ENCODE measurements around the gene ANAPC7. TPM values are rescaled to one million over a fixed set of nuclear protein-coding genes. Genes with fewer than 3 reads are reported as not detected.
"Not testable (repeated sequence)": the region's sequence is repeated elsewhere in the genome, so short reads cannot be mapped to it uniquely, and the experiment has no call there.

Gene ANAPC7
- total RNA-seq, 4 donors from 2014 or later: 28.4 to 42.0 (median 37.3) TPM

DNA sequence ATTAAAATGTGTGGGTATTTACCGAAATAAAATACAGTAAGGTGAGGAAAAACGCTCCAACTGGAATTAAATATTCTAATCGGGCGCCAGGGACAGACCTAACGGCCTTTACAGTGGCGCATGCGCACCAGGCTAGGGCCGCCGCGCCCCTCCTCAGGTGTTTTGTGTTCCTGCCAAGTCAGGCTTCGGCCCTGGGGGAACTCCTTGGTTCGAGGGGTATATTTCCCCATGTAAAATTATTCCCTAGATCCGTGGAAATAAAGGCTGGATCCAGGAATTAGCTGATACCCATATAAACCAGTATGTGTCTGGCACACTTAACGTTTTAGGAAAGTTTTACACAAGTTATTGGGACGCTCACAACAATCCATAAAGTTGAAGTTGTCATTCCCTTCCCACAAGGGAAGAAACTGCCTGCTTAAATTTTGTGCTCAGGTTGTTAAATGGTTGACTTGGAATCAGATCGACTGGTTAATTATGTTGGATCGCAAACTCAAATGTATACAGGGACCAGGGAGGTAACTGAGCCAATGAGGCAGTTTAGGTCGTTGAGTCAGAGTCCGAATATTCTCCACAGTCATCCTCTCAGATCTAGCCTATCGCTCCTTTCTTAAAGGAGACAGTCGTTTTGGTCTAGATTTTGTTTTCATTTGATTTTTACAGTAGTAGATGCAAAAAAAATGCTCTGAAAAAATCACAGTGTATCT is 621 bp upstream of the ANAPC7 start:
- WGBS, 2 donors: 12 to 15% methylated on average over 21 of the region's 21 CpGs
- H3K4me3 ChIP-seq (ENCODE audit: low read depth, poor library complexity, severe bottlenecking): peak overlapping the region; percentile 70
- TF ChIP-seq POLR2A (IDR thresholded peaks at IDR 0.05): no peak
- TF ChIP-seq, protein P1, sequence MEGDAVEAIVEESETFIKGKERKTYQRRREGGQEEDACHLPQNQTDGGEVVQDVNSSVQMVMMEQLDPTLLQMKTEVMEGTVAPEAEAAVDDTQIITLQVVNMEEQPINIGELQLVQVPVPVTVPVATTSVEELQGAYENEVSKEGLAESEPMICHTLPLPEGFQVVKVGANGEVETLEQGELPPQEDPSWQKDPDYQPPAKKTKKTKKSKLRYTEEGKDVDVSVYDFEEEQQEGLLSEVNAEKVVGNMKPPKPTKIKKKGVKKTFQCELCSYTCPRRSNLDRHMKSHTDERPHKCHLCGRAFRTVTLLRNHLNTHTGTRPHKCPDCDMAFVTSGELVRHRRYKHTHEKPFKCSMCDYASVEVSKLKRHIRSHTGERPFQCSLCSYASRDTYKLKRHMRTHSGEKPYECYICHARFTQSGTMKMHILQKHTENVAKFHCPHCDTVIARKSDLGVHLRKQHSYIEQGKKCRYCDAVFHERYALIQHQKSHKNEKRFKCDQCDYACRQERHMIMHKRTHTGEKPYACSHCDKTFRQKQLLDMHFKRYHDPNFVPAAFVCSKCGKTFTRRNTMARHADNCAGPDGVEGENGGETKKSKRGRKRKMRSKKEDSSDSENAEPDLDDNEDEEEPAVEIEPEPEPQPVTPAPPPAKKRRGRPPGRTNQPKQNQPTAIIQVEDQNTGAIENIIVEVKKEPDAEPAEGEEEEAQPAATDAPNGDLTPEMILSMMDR (IDR thresholded peaks at IDR 0.05): no peak
- peak; percentile 28 to 92 for DNase-seq (ENCODE audit: low spot score in 2 of 2)
- intact Hi-C loops (cut with DNase I; ENCODE audit: low total_unique reads): no loop called here

DNA sequence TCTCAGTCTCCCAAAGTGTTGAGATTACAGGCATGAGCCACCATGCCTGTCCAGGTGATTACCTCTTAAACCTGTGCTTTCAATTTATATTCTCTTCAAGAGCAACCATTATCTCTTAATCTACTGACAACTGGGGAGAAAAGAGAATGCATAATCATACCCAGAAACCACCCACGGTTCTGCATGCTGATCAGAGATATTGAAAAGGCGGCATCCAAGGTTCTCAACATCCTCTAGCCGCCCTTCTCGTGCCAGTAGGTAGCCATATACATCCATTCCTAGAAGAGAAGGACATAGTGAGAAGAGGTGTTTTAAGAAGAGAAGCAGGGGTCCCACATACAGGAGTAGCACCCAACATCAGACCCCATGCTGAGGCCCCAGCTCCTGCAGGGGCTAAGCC is 20.8 kb downstream of the ANAPC7 start:
- 76 to 89% methylated on average over 4 of the region's 4 CpGs for WGBS, 2 donors
- DNase-seq (ENCODE audit: low spot score in 2 of 2): no peak
- intact Hi-C loops (cut with DNase I; ENCODE audit: low total_unique reads): no loop called here
- no peak overlapping the region for H3K4me3 ChIP-seq (ENCODE audit: low read depth, poor library complexity, severe bottlenecking)
- TF ChIP-seq, protein P1 (IDR thresholded peaks at IDR 0.05): no peak
- TF ChIP-seq POLR2A (IDR thresholded peaks at IDR 0.05): no peak

DNA sequence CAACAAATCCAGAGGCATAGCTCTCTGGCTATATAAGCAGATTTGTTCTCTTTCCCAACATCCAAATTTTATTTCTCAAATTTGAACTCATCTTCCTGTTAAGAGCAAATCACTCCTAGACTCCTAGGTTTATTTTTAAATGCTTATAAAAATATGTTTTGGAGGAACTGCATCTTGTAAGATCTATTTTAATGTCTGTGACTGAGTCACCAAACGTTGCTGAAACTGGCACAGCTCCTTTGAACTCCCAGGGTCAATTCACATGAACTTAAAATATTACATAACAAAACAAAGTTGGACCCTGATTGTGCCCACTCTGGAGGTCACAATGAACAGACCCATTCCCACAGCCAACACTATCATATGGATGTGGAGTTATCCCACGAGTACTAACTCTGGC is 23.9 kb downstream of the ANAPC7 start:
- WGBS, 2 donors: 59 to 60% methylated on average over 2 of the region's 2 CpGs
- no peak for DNase-seq (ENCODE audit: low spot score in 2 of 2)
- no peak overlapping the region for H3K4me3 ChIP-seq (ENCODE audit: low read depth, poor library complexity, severe bottlenecking)
- TF ChIP-seq, protein P1 (IDR thresholded peaks at IDR 0.05): no peak
- TF ChIP-seq POLR2A (IDR thresholded peaks at IDR 0.05): no peak
- intact Hi-C loops (cut with DNase I; ENCODE audit: low total_unique reads): no loop called here

DNA sequence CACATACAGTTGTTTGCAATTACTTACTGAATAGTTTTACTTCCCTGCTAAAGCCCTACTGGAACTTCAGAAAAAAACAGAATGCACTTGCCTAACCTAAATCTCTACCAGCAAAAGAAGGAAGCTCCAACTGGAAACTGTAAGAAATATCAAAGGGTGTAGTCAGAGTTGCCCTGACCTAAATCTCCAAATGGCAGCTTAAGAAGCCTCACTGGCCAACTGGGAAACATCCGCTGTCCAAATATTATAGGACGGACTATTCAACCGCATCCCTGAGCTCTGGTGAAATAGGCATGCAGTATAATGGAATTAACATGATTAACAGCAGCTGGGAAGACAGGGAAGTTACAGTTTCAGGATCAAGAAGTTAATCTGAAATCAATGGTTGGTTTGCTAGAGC is 24.3 kb downstream of the ANAPC7 start:
- no peak for DNase-seq (ENCODE audit: low spot score in 2 of 2)
- TF ChIP-seq, protein P1 (IDR thresholded peaks at IDR 0.05): no peak
- intact Hi-C loops (cut with DNase I; ENCODE audit: low total_unique reads): no loop called here
- H3K4me3 ChIP-seq (ENCODE audit: low read depth, poor library complexity, severe bottlenecking): no peak overlapping the region
- 72 to 89% methylated on average over 3 of the region's 3 CpGs for WGBS, 2 donors

DNA sequence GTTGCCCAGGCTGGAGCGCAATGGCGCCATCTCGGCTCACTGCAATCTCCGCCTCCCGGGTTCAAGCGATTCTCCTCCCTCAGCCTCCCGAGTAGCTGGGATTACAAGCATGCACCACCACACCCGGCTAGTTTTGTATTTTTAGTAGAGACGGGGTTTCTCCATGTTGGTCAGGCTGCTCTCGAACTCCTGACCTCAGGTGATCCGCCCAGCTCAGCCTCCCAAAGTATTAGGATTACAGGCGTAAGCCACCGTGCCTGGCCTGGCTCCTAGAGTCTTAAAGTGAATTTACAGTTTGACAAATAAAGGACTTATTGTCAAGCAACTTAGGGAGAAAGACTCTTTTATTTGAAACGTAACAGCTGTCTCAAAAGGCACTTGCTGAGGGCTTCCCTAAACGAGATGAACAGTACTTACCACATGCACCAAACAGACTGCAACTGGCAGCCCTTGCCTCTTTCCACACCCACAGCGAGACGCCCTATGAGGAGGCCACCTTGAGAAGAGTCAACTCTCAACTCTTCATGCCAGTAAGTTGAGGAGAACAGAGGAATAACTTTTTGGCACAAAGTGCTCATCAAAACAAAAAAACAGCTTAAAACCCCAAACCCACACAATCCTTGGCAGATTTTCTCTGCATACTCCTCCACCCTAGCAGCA is 25.2 kb downstream of the ANAPC7 start:
- intact Hi-C loops (cut with DNase I; ENCODE audit: low total_unique reads); H3K4me3 ChIP-seq (ENCODE audit: low read depth, poor library complexity, severe bottlenecking): not testable (repeated sequence)
- DNase-seq (ENCODE audit: low spot score in 2 of 2): peak in 1 of 2 donors; percentile 64
- 87 to 91% methylated on average over 17 of the region's 17 CpGs for WGBS, 2 donors

DNA sequence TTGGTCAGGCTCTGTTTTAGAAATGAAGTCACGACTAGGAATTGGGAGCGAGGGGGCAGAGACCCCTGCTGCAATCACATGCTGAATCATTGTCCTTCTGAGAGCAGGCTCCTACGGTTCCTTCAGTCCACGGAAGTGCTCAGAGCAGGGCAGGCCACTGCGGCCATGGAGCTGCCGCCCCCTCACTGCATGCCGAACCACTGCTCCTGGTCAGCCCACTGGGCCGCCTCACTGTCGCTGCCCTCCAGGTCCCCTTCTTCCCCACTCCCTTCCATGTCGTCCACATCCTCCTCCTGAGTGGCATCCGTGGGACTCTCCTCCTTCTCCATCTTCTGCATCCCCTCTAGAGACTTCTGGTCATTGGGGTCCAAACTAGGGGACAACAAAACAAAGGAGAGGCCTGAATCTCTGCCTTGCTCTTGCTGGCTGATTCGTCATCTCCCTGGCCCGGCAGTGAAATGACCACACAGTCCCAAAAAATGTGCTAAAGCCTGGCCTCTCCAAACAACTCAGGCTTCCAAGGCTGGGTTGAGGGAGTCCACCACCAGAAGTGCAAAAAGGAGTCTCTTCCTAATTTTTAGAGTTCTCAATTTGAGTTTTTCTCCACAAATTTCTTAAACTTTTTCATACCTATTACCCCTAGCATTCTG is 29.4 kb downstream of the ANAPC7 start:
- intact Hi-C loops (cut with DNase I; ENCODE audit: low total_unique reads): no loop called here
- no peak overlapping the region for H3K4me3 ChIP-seq (ENCODE audit: low read depth, poor library complexity, severe bottlenecking)
- peak in 1 of 2 donors; percentile 77 for DNase-seq (ENCODE audit: low spot score in 2 of 2)
- TF ChIP-seq POLR2A (IDR thresholded peaks at IDR 0.05): no peak
- TF ChIP-seq, protein P1 (IDR thresholded peaks at IDR 0.05): no peak
- 88 to 89% methylated on average over 13 of the region's 13 CpGs for WGBS, 2 donors

Data from lower leg skin (tissue), 4 donors.